ENCODE data around the gene SPDYE4.

Gene SPDYE4

DNA sequence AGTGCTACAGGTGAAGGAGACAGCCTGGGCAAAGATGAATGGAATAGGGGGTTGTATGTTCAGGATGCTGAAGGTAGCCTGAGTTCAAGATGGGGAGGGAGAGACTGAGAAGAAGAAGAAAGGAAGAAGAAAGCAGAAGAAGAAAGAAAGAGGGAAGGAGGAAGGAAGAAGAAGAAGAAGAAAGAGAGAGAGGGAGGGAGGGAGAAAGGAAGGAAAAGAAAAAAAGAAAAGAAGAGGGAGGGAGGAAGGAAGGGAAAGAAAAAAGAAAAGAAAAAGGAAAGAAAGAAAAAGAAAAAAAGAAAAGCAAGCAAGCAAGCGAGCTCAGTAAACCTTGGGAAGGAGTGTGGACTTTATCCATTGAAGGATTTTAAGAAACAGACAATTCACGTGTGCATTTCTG lies 21.6 kb downstream of the SPDYE4 start:
- DNase-seq, result no peak

GRCh38 chr17:8736362-8736761 lies 22.0 kb downstream of the SPDYE4 start:
- DNase-seq, result no peak

- no peak for DNase-seq
These were observed 22.9 kb downstream of the SPDYE4 start for GRCh38 chr17:8735336-8735939.

DNA sequence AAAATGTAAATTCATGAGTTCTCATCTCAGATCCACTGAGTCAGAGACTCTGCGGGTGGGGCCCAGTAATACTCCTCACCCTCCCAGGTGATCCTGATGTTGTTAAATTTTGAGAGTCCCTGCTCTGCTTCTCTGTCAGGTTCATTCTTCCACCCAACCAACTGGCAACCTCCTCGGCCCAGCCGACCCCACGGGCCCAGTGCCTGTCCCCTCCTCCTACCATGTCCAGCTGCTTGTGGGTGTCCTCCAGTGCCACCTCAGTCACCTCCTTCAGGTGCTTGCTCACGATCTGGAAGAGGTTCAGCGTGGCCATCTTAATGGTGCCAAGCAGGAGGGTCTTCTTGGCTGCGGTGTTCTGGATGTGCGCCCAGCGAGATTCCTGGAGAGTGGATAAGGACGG lies 23.5 kb downstream of the SPDYE4 start:
- DNase-seq, result no peak

GRCh38 chr17:8732406-8733085 lies 25.8 kb downstream of the SPDYE4 start:
- DNase-seq, result no peak

GRCh38 chr17:8729860-8730259 lies 28.5 kb downstream of the SPDYE4 start:
- DNase-seq, result no peak

DNA sequence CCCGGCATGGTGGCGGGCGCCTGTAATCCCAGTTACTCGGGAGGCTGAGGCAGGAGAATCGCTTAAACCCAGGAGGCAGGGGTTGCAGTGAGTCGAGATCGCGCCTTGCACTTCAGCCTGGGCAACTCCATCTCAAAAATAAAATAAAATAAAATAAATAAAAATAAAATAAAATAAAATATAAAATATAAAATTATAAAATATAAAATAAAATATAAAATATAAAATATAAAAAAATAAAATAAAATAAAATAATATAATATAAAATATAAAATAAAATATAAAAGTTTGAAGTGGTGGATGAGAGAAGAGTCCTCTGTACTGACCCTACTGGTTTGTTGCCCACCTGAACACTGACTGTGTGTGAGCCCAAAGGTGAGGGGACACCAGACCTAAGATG lies 28.9 kb downstream of the SPDYE4 start:
- DNase-seq, result no peak

DNA sequence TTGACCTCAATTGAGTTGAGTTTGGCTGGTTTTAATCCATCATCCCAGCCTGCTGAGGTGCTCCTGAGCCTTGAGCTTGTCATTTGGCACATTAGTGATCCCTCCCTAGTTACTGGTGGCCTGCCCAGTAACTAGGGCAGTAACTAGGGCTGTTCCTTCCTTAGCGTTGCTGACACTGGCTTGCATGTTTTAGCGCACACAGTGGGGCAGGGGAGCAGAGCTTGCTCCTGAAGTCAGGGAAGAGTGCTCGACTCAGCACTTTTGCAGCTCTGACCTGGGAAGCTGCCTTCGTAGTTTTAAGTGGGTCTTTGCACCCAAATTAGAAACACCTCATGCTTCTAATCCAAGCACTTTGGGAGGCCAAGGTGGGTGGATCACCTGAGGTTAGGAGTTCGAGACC lies 29.4 kb downstream of the SPDYE4 start:
- DNase-seq, result no peak

DNA sequence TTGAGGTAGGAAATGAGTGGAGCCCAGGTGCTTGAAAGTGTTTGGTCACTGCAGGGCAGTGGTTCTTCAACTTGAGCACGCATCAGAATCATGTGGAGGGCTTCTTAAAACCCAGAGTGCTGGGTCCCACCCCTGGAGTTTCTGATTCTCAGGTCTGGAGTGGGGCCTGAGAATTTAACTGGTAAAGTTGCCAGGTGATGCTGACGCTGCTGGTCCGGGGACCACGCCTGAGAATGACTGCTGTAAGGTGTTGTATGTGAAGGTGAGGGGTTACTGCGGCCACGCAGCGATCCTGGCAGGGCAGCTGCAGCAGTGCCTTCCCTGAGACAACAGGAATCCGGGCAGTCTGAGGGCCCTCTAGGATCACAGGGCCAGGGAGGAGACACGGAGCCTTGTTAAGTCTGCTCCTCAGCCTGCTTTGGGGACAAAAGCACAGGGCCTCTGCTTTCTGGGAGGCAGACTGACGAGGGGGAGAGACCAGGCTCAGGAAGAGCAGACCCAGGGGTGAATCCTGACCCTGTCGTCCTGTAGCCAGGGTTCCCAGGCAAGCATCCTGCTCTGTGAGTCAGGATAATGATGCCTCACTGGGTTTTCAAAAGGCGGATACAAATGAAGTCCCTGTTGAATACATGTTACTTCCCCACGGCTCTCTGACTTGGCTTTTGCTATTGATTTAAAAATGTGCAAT lies 30.0 kb downstream of the SPDYE4 start:
- no peak for DNase-seq

- no peak for DNase-seq
These were observed 31.3 kb downstream of the SPDYE4 start for GRCh38 chr17:8726941-8727555.

DNA sequence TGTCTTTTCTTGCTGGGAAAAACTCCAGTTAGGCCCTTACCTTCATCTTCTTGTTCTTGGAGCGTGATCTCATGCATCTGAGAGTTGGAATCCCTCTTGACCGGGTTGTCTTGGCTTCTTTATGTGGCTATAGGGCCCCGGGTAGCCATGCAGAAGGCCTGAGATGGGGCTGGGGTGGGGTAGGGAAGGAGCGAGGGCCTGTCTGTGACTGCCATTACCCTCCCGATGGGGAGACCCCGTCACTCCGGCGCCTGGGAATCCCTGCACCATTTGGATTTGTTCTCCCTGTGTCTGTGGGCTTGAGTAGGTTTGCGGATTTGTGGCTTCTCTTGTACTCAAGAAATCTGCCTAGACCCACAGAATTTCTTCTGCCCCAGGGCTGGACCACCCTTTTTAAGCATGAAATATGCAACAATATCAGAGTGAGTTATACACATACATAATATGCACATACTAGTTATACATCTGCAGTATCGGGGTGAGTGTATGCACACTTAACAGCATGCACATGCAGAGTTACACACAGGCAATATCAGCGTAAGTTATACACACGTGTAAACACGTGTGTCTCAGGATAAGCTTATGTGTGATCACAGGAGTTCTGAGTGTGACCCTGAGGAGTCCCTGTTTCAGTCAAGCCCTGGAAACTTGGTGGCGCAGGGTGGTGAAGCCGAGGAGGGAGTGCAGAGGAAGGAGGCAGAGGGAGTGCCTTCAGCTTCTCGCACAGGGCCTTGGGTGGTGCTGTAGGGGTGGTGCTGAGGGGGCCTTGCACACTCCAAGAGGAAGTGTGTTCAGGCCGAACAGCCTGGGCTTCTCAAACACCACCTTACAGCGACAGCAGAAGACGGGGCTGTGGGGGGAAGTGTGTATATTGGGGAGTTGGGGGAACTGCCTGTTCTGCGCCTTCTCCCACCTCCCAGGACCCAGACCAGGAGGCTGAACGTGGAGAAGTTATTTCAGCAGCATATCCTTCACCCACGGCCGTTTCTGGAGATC lies 32.2 kb downstream of the SPDYE4 start:
- no peak for DNase-seq

GRCh38 chr17:8724451-8724850 lies 33.9 kb downstream of the SPDYE4 start:
- DNase-seq, result no peak

GRCh38 chr17:8720596-8720995 lies 37.8 kb downstream of the SPDYE4 start:
- no peak for DNase-seq

- DNase-seq, result no peak
These were observed 38.8 kb downstream of the SPDYE4 start for GRCh38 chr17:8719291-8720246.

DNA sequence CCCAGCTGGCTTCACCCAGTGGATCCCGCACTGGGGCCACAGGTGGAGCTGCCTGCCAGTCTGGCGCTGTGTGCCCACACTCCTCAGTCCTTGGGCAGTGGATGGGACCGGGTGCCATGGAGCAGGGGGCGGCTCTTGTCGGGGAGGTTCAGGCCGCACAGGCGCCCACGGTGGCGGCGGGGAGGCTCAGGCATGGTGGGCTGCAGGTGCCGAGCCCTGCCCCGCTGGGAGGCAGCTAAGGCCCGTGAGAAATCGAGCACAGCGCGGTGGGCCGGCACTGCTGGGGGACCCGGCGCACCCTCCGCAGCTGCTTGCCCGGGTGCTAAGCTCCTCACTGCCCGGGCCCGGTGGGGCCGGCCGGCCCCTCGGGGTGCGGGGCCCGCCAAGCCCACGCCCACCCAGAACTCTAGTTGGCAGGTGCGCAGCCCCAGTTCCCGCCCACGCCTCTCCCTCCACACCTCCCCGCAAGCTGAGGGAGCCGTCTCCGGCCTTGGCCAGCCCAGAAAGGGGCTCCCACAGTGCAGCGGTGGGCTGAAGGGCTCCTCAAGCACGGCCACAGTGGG lies 40.3 kb downstream of the SPDYE4 start:
- no peak for DNase-seq

DNA sequence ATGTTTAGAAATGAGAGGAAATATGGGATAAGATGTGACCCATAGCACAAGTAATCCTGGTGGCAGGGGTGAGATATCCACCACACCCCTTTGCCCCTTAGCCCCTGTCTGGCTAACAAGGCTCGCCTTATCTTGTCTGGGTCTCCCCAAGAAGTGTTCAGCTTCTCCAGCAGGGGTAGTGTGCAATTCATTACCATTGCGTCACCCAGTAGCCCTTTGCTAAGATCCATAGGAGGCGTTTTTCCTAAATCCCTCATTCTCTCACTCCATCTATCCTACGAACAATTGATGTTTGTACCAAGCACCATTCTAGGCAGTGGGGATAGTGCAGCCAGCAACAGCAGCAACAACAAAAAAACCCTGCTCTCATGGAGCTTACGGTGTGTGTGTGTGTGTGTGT lies 44.5 kb downstream of the SPDYE4 start:
- DNase-seq, result no peak

DNA sequence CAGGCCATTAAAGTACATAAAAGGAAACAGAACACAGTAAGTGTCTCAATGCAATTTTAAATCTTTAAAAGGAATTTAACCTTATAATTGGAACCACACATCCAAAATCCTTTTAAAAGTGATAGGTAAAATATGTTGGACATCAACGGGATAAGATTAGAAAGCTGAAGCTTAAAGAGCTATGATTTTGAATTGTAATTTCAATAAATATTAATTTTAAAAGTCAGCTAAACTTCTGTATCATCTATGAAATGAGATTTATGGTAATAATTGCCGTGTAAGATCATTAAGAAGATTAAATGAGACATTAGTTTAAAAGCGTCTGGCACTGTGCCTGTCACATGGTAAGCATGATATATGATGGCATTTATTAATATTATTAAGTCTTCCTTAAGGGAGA lies 45.0 kb downstream of the SPDYE4 start:
- DNase-seq, result no peak

GRCh38 chr17:8712698-8713097 lies 45.6 kb downstream of the SPDYE4 start:
- DNase-seq, result no peak

- DNase-seq, result no peak
These were observed 47.1 kb downstream of the SPDYE4 start for GRCh38 chr17:8711291-8711690.

DNA sequence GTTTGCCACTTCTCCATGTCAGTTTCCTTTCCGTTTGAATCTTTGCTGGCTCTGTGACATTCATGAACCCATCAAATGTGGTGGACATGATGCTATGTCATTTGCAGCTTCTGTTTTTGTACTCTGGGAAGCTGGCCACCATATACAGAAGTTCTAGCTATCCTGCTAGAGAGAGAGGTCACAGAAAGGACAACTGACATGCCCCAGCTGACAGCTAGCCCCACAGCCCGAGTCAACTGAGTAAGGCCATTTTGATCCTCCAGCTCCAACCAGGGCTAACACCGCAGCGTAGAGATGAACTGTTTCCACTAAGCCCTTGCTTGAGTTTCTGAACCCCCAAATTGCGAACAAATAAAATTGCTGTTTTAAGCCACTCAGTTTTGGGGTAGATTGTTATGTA lies 47.5 kb downstream of the SPDYE4 start:
- DNase-seq, result no peak

- DNase-seq, result no peak
These were observed 49.3 kb downstream of the SPDYE4 start for GRCh38 chr17:8709006-8709405.
